ENCODE results near the gene KRTAP19-1. TPM values are rescaled to one million over a fixed set of nuclear protein-coding genes. Genes with fewer than 3 reads are reported as not detected.

KRTAP19-1 gene
- total RNA-seq, 4 donors from 2014 or later, result not detected

Small RNA genes lying within 50 kb of the gene (small RNA-seq; reads per million reads assigned to genes)
- gene AP000567.1 (not detected), gene KRTAP19-10P (not detected), gene KRTAP19-9P (not detected)

Other genes starting within 250 kb of the KRTAP19-1 start
- gene KRTAP24-1, start 197.4 kb downstream of the KRTAP19-1 start, total RNA-seq, result not detected
- gene KRTAP25-1, start 190.9 kb downstream of the KRTAP19-1 start, total RNA-seq, result not detected
- gene KRTAP26-1, start 160.1 kb downstream of the KRTAP19-1 start, total RNA-seq, result not detected
- gene KRTAP27-1, start 142.7 kb downstream of the KRTAP19-1 start, total RNA-seq, result not detected
- gene KRTAP23-1, start 131.8 kb downstream of the KRTAP19-1 start, total RNA-seq, result not detected
- not detected for gene KRTAP13-2, start 108.1 kb downstream of the KRTAP19-1 start, total RNA-seq
- not detected for gene KRTAP13-1, start 84.3 kb downstream of the KRTAP19-1 start, total RNA-seq
- gene KRTAP13-3, start 54.4 kb downstream of the KRTAP19-1 start, total RNA-seq, result not detected
- not detected for gene KRTAP13-4, start 50.1 kb downstream of the KRTAP19-1 start, total RNA-seq
- not detected for gene KRTAP15-1, start 40.1 kb downstream of the KRTAP19-1 start, total RNA-seq
- gene KRTAP19-2, start 7.1 kb upstream of the KRTAP19-1 start, total RNA-seq, result not detected
- not detected for gene KRTAP19-3, start 11.6 kb upstream of the KRTAP19-1 start, total RNA-seq
- gene KRTAP19-4, start 16.8 kb upstream of the KRTAP19-1 start, total RNA-seq, result not detected
- gene KRTAP19-5, start 21.8 kb upstream of the KRTAP19-1 start, total RNA-seq, result not detected
- gene KRTAP19-6, start 61.5 kb upstream of the KRTAP19-1 start, total RNA-seq, result not detected
- not detected for gene KRTAP19-7, start 80.9 kb upstream of the KRTAP19-1 start, total RNA-seq
- gene KRTAP22-2, start 110.0 kb upstream of the KRTAP19-1 start, total RNA-seq, result not detected
- not detected for gene KRTAP6-3, start 112.1 kb upstream of the KRTAP19-1 start, total RNA-seq
- not detected for gene KRTAP6-2, start 118.5 kb upstream of the KRTAP19-1 start, total RNA-seq
- not detected for gene KRTAP22-1, start 120.7 kb upstream of the KRTAP19-1 start, total RNA-seq
- not detected for gene KRTAP6-1, start 133.6 kb upstream of the KRTAP19-1 start, total RNA-seq
- not detected for gene KRTAP20-1, start 136.1 kb upstream of the KRTAP19-1 start, total RNA-seq
- not detected for gene KRTAP20-4, start 140.3 kb upstream of the KRTAP19-1 start, total RNA-seq
- not detected for gene KRTAP20-2, start 154.8 kb upstream of the KRTAP19-1 start, total RNA-seq
- gene KRTAP20-3, start 162.5 kb upstream of the KRTAP19-1 start, total RNA-seq, result not detected
- gene KRTAP21-3, start 238.4 kb upstream of the KRTAP19-1 start, total RNA-seq, result not detected